GM20431 (cell line): ENCODE measurements around the gene SNAPC4.

Experiments
- in situ Hi-C: fragments of 300-500 bp; cut with MseI, MboI; formaldehyde crosslinking; loops from one replicate; pipeline ENCODE4 v1.15.0; 2020; ENCODE audit warnings: low sequenced_read_pairs; ENCODE audit not compliant: unreplicated experiment

SNAPC4 gene

GRCh38 chr9:136374183-136374575 lies 25.8 kb downstream of the SNAPC4 start:
- in situ Hi-C loops = no loop called here

- in situ Hi-C loops = no loop called here
Observed at GRCh38 chr9:136373300-136374182, 26.4 kb downstream of the SNAPC4 start, which contains the start of gene CARD9. CARD9 (minus strand) TSS chr9:136373669; CDS start chr9:136372078, 1,591 bp downstream.

GRCh38 chr9:136372561-136373299 lies 27.2 kb downstream of the SNAPC4 start:
- in situ Hi-C loops = no loop called here

DNA sequence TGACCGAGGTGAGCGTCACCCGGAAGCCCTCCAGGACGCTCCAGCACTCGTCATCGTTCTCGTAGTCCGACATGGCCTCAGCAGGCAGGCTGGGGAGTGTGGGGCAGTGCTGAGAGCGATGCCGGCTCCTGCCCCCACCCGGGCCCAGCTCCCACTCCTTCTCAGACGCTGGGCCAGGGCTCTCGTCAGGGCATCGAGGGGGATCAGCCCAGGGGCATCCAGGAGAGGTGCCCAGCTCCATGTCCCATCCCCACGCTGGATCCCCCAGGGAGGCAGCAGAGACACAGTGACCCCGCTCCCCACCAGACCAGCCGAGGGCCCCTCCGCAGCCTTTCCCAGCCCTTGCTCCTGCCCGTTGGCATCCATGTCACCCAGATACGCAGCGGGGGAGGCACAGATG lies 28.0 kb downstream of the SNAPC4 start:
- in situ Hi-C loops = no loop called here

DNA sequence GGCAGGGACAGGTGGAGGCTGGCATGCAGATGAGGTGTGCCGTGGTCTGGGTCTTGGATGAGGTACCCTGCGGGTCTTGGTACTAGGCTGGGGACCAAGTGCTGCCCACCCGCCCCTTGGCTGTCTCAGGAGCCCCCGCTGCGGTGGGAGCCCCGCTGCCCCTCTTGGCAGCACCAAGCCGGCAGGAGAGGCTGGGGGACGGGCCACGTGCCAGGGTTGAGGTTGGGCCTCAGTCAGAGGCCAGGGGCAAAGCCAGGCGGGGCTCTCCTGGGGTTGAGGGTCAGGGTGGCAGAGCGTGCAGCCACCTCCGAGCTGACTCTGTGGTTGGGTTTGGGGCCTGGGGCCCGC lies 28.5 kb downstream of the SNAPC4 start:
- in situ Hi-C loops = no loop called here

- in situ Hi-C loops = no loop called here
Observed at GRCh38 chr9:136370687-136371532, 29.1 kb downstream of the SNAPC4 start.

- in situ Hi-C loops = no loop called here
Observed at GRCh38 chr9:136370037-136370436, 29.9 kb downstream of the SNAPC4 start.

- in situ Hi-C loops = no loop called here
Observed at GRCh38 chr9:136368190-136368589, 31.8 kb downstream of the SNAPC4 start.

- in situ Hi-C loops = no loop called here
Observed at GRCh38 chr9:136367296-136368145, 32.4 kb downstream of the SNAPC4 start.

- in situ Hi-C loops = no loop called here
Observed at GRCh38 chr9:136366826-136367225, 33.1 kb downstream of the SNAPC4 start.

GRCh38 chr9:136365775-136366222 lies 34.2 kb downstream of the SNAPC4 start:
- in situ Hi-C loops = no loop called here

- in situ Hi-C loops = no loop called here
Observed at GRCh38 chr9:136364942-136365774, 34.8 kb downstream of the SNAPC4 start.

- in situ Hi-C loops = no loop called here
Observed at GRCh38 chr9:136363949-136364748, 35.8 kb downstream of the SNAPC4 start.

GRCh38 chr9:136363106-136363948 lies 36.6 kb downstream of the SNAPC4 start, which contains the start of gene DNLZ:
DNLZ (minus strand) TSS chr9:136363744; CDS start chr9:136363714, 30 bp downstream.
- in situ Hi-C loops = no loop called here

- in situ Hi-C loops = no loop called here
Observed at GRCh38 chr9:136362450-136362784, 37.6 kb downstream of the SNAPC4 start.

DNA sequence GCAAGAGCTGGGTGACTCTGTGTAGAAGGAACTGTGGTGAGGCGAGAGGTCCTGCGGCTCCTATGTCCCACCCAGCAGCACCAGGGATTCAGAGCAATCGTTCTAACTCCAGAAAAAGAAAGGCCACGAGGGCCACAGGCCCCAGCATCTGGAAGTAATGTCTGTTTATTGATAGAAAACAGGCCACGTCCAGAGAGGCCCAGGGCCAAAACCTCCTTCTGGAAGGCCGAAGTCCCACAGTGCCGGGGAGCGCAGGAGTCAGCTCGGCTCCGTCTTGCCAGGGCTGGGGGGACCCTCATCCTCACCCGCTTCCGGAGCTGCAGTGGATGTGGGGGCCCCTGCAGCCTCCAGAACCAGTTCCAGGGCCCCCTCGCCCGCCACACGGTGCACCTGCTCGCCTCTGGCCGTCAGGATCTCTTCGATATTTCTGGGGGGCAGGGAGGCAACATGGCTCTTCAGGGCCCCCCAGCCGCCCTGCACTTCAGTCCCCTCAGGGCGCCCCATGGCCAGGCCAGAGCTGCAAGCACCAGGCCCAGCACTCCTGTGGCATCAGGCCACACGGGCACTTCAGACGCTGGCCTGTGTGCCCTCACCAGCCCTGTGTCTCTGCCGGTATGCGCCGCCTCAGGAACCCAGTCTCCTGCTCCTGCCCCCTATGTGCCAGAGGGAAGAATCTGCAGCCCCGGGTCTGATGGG lies 38.1 kb downstream of the SNAPC4 start:
- in situ Hi-C loops = no loop called here
